OCI-LY1 (cell line): ENCODE results near the gene CETP.

Experiments used
- EZH2 ChIP-seq: fragments of 200-600 bp; sonication (generic), shearing (Covaris generic); IDR thresholded peaks from 2 replicates; pipeline ENCODE4 v1.8.0; 2017; ENCODE audit warnings: borderline replicate concordance, mixed run types, mild to moderate bottlenecking, antibody characterized with exemption, low read length, moderate library complexity, mixed read lengths
- TF ChIP-seq, protein P1 (sequence below): fragments of 200-600 bp; sonication (generic), shearing (Covaris generic); IDR thresholded peaks from 2 replicates; pipeline ENCODE4 v1.5.1; 2017; ENCODE audit warnings: mild to moderate bottlenecking, antibody characterized with exemption, low read length, moderate library complexity, mixed read lengths

DNA sequence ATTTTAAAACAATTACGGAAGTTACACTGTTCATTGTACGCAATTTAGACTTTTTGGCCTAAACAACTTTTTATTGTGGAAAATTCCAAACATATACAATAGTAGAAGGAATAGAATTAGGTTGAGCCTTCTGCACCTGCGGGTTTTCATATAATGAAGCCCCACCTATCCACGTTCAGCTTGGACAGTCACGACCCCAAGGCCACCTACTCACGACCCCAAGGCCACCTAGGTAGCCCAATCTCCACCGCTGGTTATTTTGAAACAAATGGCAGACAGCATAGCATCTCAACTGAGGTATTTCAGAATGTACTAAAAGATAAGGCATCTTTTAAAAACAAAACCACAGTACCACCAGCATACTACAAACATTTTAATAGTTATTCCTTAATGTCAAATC is 28.2 kb downstream of the CETP start:
- TF ChIP-seq EZH2: no peak
- TF ChIP-seq, protein P1, sequence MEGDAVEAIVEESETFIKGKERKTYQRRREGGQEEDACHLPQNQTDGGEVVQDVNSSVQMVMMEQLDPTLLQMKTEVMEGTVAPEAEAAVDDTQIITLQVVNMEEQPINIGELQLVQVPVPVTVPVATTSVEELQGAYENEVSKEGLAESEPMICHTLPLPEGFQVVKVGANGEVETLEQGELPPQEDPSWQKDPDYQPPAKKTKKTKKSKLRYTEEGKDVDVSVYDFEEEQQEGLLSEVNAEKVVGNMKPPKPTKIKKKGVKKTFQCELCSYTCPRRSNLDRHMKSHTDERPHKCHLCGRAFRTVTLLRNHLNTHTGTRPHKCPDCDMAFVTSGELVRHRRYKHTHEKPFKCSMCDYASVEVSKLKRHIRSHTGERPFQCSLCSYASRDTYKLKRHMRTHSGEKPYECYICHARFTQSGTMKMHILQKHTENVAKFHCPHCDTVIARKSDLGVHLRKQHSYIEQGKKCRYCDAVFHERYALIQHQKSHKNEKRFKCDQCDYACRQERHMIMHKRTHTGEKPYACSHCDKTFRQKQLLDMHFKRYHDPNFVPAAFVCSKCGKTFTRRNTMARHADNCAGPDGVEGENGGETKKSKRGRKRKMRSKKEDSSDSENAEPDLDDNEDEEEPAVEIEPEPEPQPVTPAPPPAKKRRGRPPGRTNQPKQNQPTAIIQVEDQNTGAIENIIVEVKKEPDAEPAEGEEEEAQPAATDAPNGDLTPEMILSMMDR: no peak
